CD14-positive monocyte (primary cell): ENCODE data around the gene STON2. TPM values are rescaled to one million over a fixed set of nuclear protein-coding genes. Genes with fewer than 3 reads are reported as not detected.

ENCODE experiments used
- DNase-seq, 3 donors: peaks; one replicate each; pipeline ENCODE4 v3.0.0-alpha.2; 2011 to 2022
- H2AFZ ChIP-seq: 2 replicates; pipeline ENCODE4 v1.6.0; 2012; ENCODE audit warnings: mild to moderate bottlenecking, low read depth, low read length, inconsistent platforms; ENCODE audit not compliant: insufficient read depth, poor library complexity, severe bottlenecking
- H3K27ac ChIP-seq, 2 donors: 1 replicate in 1 of 2; 2 replicates in 1 of 2; pipeline ENCODE4 v1.5.1; 2012 to 2013; ENCODE audit warnings: low read length in 2 of 2, control low read depth in 1 of 2, inconsistent platforms in 1 of 2, low read depth in 1 of 2, mild to moderate bottlenecking in 1 of 2
- H3K27me3 ChIP-seq, 2 donors: one replicate each; pipeline versions ENCODE4 v1.6.0 to v1.6.1; 2011 to 2013; ENCODE audit warnings: low read length in 2 of 2; ENCODE audit not compliant: control insufficient read depth in 2 of 2, insufficient read depth in 2 of 2
- H3K36me3 ChIP-seq, 2 donors: replicated peaks in 1 of 2; 1 replicate in 1 of 2; 2 replicates in 1 of 2; pipeline versions ENCODE4 v1.5.1 to v1.6.1; 2012 to 2013; ENCODE audit warnings: low read length in 2 of 2, control low read depth in 1 of 2, inconsistent platforms in 1 of 2, mild to moderate bottlenecking in 1 of 2; ENCODE audit not compliant: insufficient read depth in 2 of 2, control insufficient read depth in 1 of 2
- H3K4me1 ChIP-seq, 2 donors: 1 replicate in 1 of 2; 2 replicates in 1 of 2; pipeline versions ENCODE4 v1.5.1 to v1.6.1; 2012 to 2013; ENCODE audit warnings: low read length in 2 of 2, control low read depth in 1 of 2, inconsistent platforms in 1 of 2, mild to moderate bottlenecking in 1 of 2, moderate library complexity in 1 of 2; ENCODE audit not compliant: insufficient read depth in 2 of 2, control insufficient read depth in 1 of 2
- H3K4me2 ChIP-seq: replicated peaks from 2 replicates; pipeline ENCODE3; 2012; ENCODE audit warnings: low read length, moderate library complexity, mild to moderate bottlenecking; ENCODE audit not compliant: poor library complexity, severe bottlenecking; ENCODE audit errors: extremely low read depth
- H3K4me3 ChIP-seq, 3 experiments: fragments of 200-600 bp in 1 of 3; sonication (generic) in 1 of 3; replicated peaks in 1 of 3; 1 replicate in 2 of 3; 2 replicates in 1 of 3; pipeline ENCODE4 v1.5.1; 2011 to 2013; ENCODE audit warnings: low read length in 3 of 3, mild to moderate bottlenecking in 3 of 3, control low read depth in 2 of 3, low read depth in 2 of 3, inconsistent platforms in 1 of 3, moderate library complexity in 1 of 3
- H3K79me2 ChIP-seq: 2 replicates; pipeline ENCODE4 v1.6.0; 2012; ENCODE audit warnings: mild to moderate bottlenecking, control low read depth, inconsistent platforms, low read length, moderate library complexity; ENCODE audit not compliant: insufficient read depth
- H3K9ac ChIP-seq: 2 replicates; pipeline ENCODE4 v1.6.0; 2017; ENCODE audit warnings: low read length, mild to moderate bottlenecking; ENCODE audit not compliant: insufficient read depth, poor library complexity, severe bottlenecking
- H3K9me3 ChIP-seq, 2 donors: replicated peaks in 1 of 2; 1 replicate in 1 of 2; 2 replicates in 1 of 2; pipeline versions ENCODE4 v1.5.1 to v1.6.1; 2012 to 2013; ENCODE audit warnings: low read length in 2 of 2, control low read depth in 1 of 2; ENCODE audit not compliant: control insufficient read depth in 1 of 2, insufficient read depth in 1 of 2
- H4K20me1 ChIP-seq: 2 replicates; pipeline ENCODE4 v1.6.0; 2012; ENCODE audit warnings: mild to moderate bottlenecking, low read length, control low read depth, moderate library complexity; ENCODE audit not compliant: insufficient read depth
- H3K27ac Mint-ChIP-seq, 7 donors: one replicate each; pipeline ENCODE4 v1.8.0; 2020; ENCODE audit warnings: mild to moderate bottlenecking in 7 of 7, mixed read lengths in 7 of 7, moderate library complexity in 6 of 7, inconsistent platforms in 2 of 7
- H3K27me3 Mint-ChIP-seq, 3 donors: one replicate each; pipeline ENCODE4 v1.8.0; 2021 to 2022; ENCODE audit warnings: low read depth in 3 of 3, mild to moderate bottlenecking in 3 of 3, mixed read lengths in 3 of 3, moderate library complexity in 3 of 3, inconsistent platforms in 1 of 3
- H3K36me3 Mint-ChIP-seq, 2 donors: one replicate each; pipeline ENCODE4 v1.8.0; 2020; ENCODE audit warnings: mixed read lengths in 2 of 2, inconsistent platforms in 1 of 2, mild to moderate bottlenecking in 1 of 2
- H3K4me1 Mint-ChIP-seq: one replicate; pipeline ENCODE4 v1.8.0; 2020; ENCODE audit warnings: mild to moderate bottlenecking, mixed read lengths
- H3K4me3 Mint-ChIP-seq, 2 donors: one replicate each; pipeline ENCODE4 v1.8.0; 2020; ENCODE audit warnings: mild to moderate bottlenecking in 2 of 2, mixed read lengths in 2 of 2, moderate library complexity in 1 of 2
- H3K9me3 Mint-ChIP-seq, 7 donors: one replicate each; pipeline ENCODE4 v1.8.0; 2020 to 2022; ENCODE audit warnings: mixed read lengths in 7 of 7, mild to moderate bottlenecking in 6 of 7, moderate library complexity in 6 of 7, inconsistent platforms in 2 of 7
- WGBS: methylation state at CpG from one replicate; pipeline ENCODE4 v1.1.5; 2013; ENCODE audit warnings: missing lambda C conversion rate; ENCODE audit not compliant: insufficient coverage; 5-methylcytosine and 5-hydroxymethylcytosine counted together
- intact Hi-C, 2 donors: fragments of 100-400 bp; cut with micrococcal nuclease; formaldehyde crosslinking; loops; one replicate each; pipeline versions ENCODE4 v1.15.0 to v1.15.1; 2023
- polyA plus RNA-seq, 3 donors: library from polyadenylated mRNA; depleted of rRNA in 1 of 3; unstranded in 2 of 3; stranded (reverse) in 1 of 3; fragments of 300-500 nt in 2 of 3; fragments of >200 nt in 1 of 3; fragmentation: Illumina TruSeq in 2 of 3; gene quantifications; 1 replicate in 2 of 3; 2 replicates in 1 of 3; pipeline ENCODE4 v1.2.3, GENCODE V29; 2012 to 2021
- TF ChIP-seq, protein P1 (sequence below): fragments of 200-600 bp; IDR thresholded peaks from one replicate; pipeline ENCODE4 v1.8.0; 2022; ENCODE audit warnings: antibody characterized with exemption, mild to moderate bottlenecking

STON2 gene
- polyA plus RNA-seq, 3 donors: 1.6 to 3.2 (median 2.1) TPM

DNA sequence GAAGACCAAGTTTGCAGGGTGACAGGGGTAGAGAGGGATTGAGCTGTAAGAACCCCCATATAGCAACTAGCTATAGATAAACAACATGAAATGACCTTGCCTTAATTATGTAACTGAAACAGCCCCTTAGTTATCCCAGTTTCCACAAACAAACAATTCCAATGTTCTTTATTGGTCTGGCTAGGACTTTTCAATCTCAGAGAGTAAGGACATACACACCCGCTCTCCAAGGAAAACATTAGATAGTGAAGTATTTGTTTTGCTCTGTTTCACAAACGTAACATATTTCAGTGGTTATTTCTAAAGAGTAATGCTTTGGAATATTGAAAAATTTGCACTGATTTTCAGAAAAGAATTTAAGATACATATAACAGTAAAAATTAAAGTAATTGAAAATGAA is 127.8 kb downstream of the STON2 start:
- no peak for DNase-seq
- H3K9me3 ChIP-seq: no peaks in the 10 kb centered on the region
- TF ChIP-seq, protein P1, sequence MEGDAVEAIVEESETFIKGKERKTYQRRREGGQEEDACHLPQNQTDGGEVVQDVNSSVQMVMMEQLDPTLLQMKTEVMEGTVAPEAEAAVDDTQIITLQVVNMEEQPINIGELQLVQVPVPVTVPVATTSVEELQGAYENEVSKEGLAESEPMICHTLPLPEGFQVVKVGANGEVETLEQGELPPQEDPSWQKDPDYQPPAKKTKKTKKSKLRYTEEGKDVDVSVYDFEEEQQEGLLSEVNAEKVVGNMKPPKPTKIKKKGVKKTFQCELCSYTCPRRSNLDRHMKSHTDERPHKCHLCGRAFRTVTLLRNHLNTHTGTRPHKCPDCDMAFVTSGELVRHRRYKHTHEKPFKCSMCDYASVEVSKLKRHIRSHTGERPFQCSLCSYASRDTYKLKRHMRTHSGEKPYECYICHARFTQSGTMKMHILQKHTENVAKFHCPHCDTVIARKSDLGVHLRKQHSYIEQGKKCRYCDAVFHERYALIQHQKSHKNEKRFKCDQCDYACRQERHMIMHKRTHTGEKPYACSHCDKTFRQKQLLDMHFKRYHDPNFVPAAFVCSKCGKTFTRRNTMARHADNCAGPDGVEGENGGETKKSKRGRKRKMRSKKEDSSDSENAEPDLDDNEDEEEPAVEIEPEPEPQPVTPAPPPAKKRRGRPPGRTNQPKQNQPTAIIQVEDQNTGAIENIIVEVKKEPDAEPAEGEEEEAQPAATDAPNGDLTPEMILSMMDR: no peak
- Mint-ChIP-seq H3K36me3 (peaks cover 0 to 3% of the 10 kb centered on the region in 2 donors), H3K27ac (no peak overlapping the region), H3K27me3 (peaks cover 0 to 2% (median 1%) of the 10 kb centered on the region in 3 donors), H3K9me3 (no peaks in the 10 kb centered on the region), H3K4me3 (no peak overlapping the region), H3K4me1 (no peaks in the 10 kb centered on the region)
- H3K36me3 ChIP-seq: no peaks in the 10 kb centered on the region
- H3K27ac ChIP-seq: no peak overlapping the region
- intact Hi-C loops: no loop called here
- WGBS: no CpG with 5 or more reads among the region's 2 CpGs
- no peaks in the 10 kb centered on the region for H3K27me3 ChIP-seq
- no peaks in the 10 kb centered on the region for H4K20me1 ChIP-seq
- no peak overlapping the region for H3K4me2 ChIP-seq
- H3K79me2 ChIP-seq: no peaks in the 10 kb centered on the region
- no peak overlapping the region for H3K4me3 ChIP-seq
- no peaks in the 10 kb centered on the region for H3K4me1 ChIP-seq
- no peak overlapping the region for H2AFZ ChIP-seq
- H3K9ac ChIP-seq: no peak overlapping the region

DNA sequence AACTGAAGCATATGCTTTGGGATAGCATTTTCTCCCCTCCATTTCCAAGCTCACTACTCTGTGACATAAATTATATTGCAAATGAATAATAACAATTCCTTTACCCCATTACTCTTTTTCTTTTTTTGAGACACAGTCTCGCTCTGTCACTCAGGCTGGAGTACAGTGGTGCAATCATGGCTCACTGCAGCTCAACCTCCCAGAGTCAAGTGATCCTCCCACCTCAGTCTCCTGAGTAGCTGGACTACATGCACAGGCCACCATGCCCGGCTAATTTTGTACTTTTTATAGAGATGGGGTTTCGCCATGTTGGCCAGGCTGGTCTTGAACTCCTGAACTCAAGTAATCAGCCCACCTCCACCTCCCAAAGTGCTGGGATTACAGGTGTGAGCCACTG is 130.1 kb downstream of the STON2 start:
- H3K9me3 ChIP-seq: no peaks in the 10 kb centered on the region
- no peaks in the 10 kb centered on the region for H3K27me3 ChIP-seq
- no CpG with 5 or more reads among the region's 3 CpGs for WGBS
- H3K4me2 ChIP-seq: no peak overlapping the region
- no peak overlapping the region for H3K27ac Mint-ChIP-seq
- DNase-seq: no peak
- intact Hi-C loops: loop anchor here (2.0 to 5.0 kb wide), 2 partner anchors 183 to 192 kb away; no protein-coding TSS in a partner anchor
- no peak overlapping the region for H3K9ac ChIP-seq
- no peak overlapping the region for H3K27ac ChIP-seq
- no peak overlapping the region for H3K4me3 ChIP-seq
- H3K79me2 ChIP-seq: no peaks in the 10 kb centered on the region
- H4K20me1 ChIP-seq: no peaks in the 10 kb centered on the region
- H3K36me3 ChIP-seq: no peaks in the 10 kb centered on the region
- H3K4me3 Mint-ChIP-seq: no peak overlapping the region
- H3K4me1 Mint-ChIP-seq: no peaks in the 10 kb centered on the region
- H3K9me3 Mint-ChIP-seq: no peaks in the 10 kb centered on the region
- no peaks in the 10 kb centered on the region for H3K36me3 Mint-ChIP-seq
- TF ChIP-seq, protein P1: no peak
- no peaks in the 10 kb centered on the region for H3K4me1 ChIP-seq
- no peak overlapping the region for H2AFZ ChIP-seq
- peaks cover 0 to 1% (median 0%) of the 10 kb centered on the region in 3 donors for H3K27me3 Mint-ChIP-seq
